ENCODE data around the gene KXD1.

DNA sequence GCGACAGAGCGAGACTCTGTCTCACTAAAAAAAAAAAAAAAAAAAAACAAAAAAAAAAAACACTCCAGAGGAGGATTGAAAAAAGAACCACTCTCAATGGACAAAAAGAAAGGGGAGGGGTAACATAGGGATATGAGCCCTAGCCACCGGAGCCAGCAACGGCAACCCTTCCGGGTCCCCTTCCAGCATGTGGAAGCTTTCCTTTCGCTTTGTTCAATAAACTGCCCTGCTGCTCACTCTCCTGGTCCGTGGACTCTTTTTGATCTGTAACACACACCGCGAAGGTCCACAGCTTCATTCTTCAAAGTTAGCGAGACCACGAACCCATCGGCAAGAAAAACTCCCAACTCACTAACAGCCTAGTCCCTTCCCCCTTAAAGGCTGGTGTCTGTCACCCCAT is 29.9 kb downstream of the KXD1 start:
- TF ChIP-seq, protein P1, sequence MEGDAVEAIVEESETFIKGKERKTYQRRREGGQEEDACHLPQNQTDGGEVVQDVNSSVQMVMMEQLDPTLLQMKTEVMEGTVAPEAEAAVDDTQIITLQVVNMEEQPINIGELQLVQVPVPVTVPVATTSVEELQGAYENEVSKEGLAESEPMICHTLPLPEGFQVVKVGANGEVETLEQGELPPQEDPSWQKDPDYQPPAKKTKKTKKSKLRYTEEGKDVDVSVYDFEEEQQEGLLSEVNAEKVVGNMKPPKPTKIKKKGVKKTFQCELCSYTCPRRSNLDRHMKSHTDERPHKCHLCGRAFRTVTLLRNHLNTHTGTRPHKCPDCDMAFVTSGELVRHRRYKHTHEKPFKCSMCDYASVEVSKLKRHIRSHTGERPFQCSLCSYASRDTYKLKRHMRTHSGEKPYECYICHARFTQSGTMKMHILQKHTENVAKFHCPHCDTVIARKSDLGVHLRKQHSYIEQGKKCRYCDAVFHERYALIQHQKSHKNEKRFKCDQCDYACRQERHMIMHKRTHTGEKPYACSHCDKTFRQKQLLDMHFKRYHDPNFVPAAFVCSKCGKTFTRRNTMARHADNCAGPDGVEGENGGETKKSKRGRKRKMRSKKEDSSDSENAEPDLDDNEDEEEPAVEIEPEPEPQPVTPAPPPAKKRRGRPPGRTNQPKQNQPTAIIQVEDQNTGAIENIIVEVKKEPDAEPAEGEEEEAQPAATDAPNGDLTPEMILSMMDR (IDR thresholded peaks at IDR 0.05), result no peak
- TF ChIP-seq POLR2AphosphoS5 (IDR thresholded peaks at IDR 0.05) (no peak), POLR2A (IDR thresholded peaks at IDR 0.05) (no peak), EP300 (IDR thresholded peaks at IDR 0.05) (no peak)
